SU-DHL-6 (cell line): ENCODE results near the gene AXIN1.

ENCODE experiments used
- H2AFZ ChIP-seq: fragments of 200-600 bp; sonication (generic); 2 replicates; pipeline ENCODE4 v1.6.1; 2014; ENCODE audit warnings: low read depth, mild to moderate bottlenecking, moderate library complexity, mixed read lengths, antibody characterized with exemption, low read length; ENCODE audit not compliant: severe bottlenecking
- H3F3A ChIP-seq: fragments of 200-600 bp; shearing (Covaris generic); 2 replicates; pipeline ENCODE4 v1.6.0; 2016; ENCODE audit warnings: antibody characterized with exemption, mild to moderate bottlenecking; ENCODE audit not compliant: insufficient read depth
- H3K27ac ChIP-seq: fragments of 200-600 bp; sonication (generic); 2 replicates; pipeline ENCODE4 v1.5.1; 2016; ENCODE audit warnings: low read depth, mild to moderate bottlenecking, low read length, moderate library complexity, mixed read lengths
- H3K27me3 ChIP-seq: fragments of 200-600 bp; sonication (generic), shearing (Covaris generic); 2 replicates; pipeline ENCODE4 v1.6.0; 2014; ENCODE audit warnings: mild to moderate bottlenecking, low read length
- H3K36me3 ChIP-seq: fragments of 200-600 bp; sonication (generic); 2 replicates; pipeline ENCODE4 v1.6.1; 2014; ENCODE audit warnings: mild to moderate bottlenecking, low read length, mixed read lengths
- H3K4me2 ChIP-seq: fragments of 300-600, 200-600 bp; shearing (Covaris generic), sonication (generic); 2 replicates; pipeline ENCODE4 v1.6.0; 2014; ENCODE audit warnings: low read length, low read depth, mild to moderate bottlenecking; ENCODE audit not compliant: poor library complexity, severe bottlenecking
- H3K4me3 ChIP-seq: fragments of 200-600 bp; sonication (generic); 2 replicates; pipeline ENCODE4 v1.5.1; 2014; ENCODE audit warnings: antibody characterized with exemption, low read length, mild to moderate bottlenecking, mixed read lengths; ENCODE audit not compliant: insufficient read depth, poor library complexity, severe bottlenecking
- H3K79me2 ChIP-seq: fragments of 200-600 bp; sonication (generic); 2 replicates; pipeline ENCODE4 v1.6.1; 2014; ENCODE audit warnings: mild to moderate bottlenecking, low read length, moderate library complexity; ENCODE audit not compliant: insufficient read depth
- H3K9ac ChIP-seq: fragments of 200-600 bp; sonication (generic); 2 replicates; pipeline ENCODE4 v1.7.0; 2014; ENCODE audit warnings: mild to moderate bottlenecking, low read length
- H3K9me2 ChIP-seq: fragments of 200-600 bp; sonication (generic); replicated peaks from 2 replicates; pipeline ENCODE4 v1.6.1; 2014; ENCODE audit warnings: low read length; ENCODE audit not compliant: insufficient read depth
- H3K9me3 ChIP-seq: fragments of 200-600 bp; sonication (generic); 2 replicates; pipeline ENCODE4 v1.6.1; 2014; ENCODE audit warnings: low read length, mixed read lengths; ENCODE audit not compliant: insufficient read depth
- H4K20me1 ChIP-seq: fragments of 200-600 bp; sonication (generic); 2 replicates; pipeline ENCODE4 v1.6.1; 2014; ENCODE audit warnings: low read depth, mild to moderate bottlenecking, antibody characterized with exemption, low read length, moderate library complexity, mixed read lengths
- EZH2phosphoT487 ChIP-seq: fragments of 200-600 bp; sonication (generic), shearing (Covaris generic); conservative IDR thresholded peaks from 2 replicates; pipeline ENCODE4 v1.6.1; 2018; ENCODE audit warnings: mild to moderate bottlenecking, antibody characterized with exemption, low read length, moderate library complexity, mixed read lengths
- TF ChIP-seq, protein P1 (sequence below): fragments of 200-600 bp; sonication (generic); IDR thresholded peaks from one replicate; pipeline ENCODE4 v1.5.1; 2017; ENCODE audit warnings: antibody characterized with exemption, mild to moderate bottlenecking, low read length, moderate library complexity; ENCODE audit not compliant: insufficient read depth, poor library complexity, severe bottlenecking

The AXIN1 gene

DNA sequence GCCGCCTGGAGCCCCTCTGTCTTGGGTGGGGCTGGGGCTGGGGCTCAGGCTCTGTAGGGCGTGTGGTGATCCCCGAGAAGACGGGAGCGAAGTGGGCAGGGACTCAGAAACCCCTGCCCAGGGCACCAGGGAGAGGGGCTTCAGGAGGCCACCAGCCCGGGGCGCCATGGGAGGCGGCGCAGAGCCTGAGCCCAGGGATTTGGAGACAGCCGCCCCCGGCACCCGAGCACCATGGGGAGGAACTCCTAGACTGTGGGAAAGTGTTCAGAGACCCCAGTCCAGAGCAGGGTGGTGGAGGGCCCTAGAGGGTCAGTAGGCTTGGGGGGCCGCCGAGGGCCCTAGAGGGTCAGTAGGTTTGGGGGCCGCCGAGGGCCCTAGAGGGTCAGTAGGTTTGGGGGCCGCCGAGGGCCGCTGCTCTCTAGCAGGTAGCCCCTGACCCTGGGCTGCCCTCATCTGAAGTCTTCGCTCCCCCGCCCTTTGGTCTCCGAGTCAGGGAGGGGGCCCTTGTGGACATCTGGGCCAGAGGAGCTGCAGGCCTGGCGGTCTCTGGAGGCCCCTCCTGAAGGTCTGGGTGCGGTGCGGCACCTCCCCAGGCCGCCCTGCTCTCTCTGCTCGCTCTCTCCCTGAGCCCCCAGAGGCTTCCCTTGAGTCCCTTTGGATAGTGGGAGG lies 71.4 kb downstream of the AXIN1 start:
- H3K4me2 ChIP-seq, result no peak overlapping the region

DNA sequence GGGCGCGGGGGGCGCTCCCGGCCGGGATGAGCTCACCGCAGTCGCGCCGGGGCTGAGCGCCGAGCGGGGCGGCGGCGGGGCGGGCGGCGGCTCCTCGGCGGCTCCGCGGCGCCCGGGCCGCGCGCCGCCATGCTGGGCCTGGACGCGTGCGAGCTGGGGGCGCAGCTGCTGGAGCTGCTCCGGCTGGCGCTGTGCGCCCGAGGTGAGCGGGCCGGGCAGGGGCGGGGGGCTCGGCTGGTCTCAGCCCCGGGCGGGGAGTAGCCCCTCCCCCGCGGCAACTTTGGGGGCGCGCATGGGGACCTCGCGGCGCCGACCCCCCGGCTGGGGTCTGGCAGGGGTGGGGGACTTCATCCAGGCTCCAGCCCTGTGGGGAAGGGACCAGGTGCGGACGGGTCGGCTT lies 72.0 kb downstream of the AXIN1 start, which contains the start of gene ARHGDIG:
ARHGDIG (plus strand) TSS at position 40 of the 400 bp plus-strand sequence; CDS start at position 130, 90 bp downstream.
- Histone ChIP-seq H3K4me3 (no peak within 1 kb of the TSS), H3K79me2 (no peaks in the 10 kb centered on the region), H4K20me1 (no peaks in the 10 kb centered on the region), H3K4me2 (no peak within 1 kb of the TSS), H2AFZ (no peak within 1 kb of the TSS), H3K9ac (no peak within 1 kb of the TSS), H3K36me3 (no peaks in the 10 kb centered on the region), H3K27ac (no peak within 1 kb of the TSS), H3K9me3 (no peaks in the 10 kb centered on the region), H3F3A (no peaks in the 10 kb centered on the region), H3K27me3 (no peaks in the 10 kb centered on the region), H3K9me2 (no peaks in the 10 kb centered on the region)
- no peak for TF ChIP-seq EZH2phosphoT487
- TF ChIP-seq, protein P1, sequence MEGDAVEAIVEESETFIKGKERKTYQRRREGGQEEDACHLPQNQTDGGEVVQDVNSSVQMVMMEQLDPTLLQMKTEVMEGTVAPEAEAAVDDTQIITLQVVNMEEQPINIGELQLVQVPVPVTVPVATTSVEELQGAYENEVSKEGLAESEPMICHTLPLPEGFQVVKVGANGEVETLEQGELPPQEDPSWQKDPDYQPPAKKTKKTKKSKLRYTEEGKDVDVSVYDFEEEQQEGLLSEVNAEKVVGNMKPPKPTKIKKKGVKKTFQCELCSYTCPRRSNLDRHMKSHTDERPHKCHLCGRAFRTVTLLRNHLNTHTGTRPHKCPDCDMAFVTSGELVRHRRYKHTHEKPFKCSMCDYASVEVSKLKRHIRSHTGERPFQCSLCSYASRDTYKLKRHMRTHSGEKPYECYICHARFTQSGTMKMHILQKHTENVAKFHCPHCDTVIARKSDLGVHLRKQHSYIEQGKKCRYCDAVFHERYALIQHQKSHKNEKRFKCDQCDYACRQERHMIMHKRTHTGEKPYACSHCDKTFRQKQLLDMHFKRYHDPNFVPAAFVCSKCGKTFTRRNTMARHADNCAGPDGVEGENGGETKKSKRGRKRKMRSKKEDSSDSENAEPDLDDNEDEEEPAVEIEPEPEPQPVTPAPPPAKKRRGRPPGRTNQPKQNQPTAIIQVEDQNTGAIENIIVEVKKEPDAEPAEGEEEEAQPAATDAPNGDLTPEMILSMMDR, result no peak

More for the DNA sequence above, 71.4 kb downstream of the AXIN1 start:
- Histone ChIP-seq H3K36me3 (no peaks in the 10 kb centered on the region), H3F3A (no peaks in the 10 kb centered on the region), H3K27ac (no peak overlapping the region), H2AFZ (no peak overlapping the region), H3K27me3 (no peaks in the 10 kb centered on the region), H3K4me3 (no peak overlapping the region), H3K9me2 (no peaks in the 10 kb centered on the region), H3K9ac (no peak overlapping the region), H3K79me2 (no peaks in the 10 kb centered on the region), H4K20me1 (no peaks in the 10 kb centered on the region), H3K9me3 (no peaks in the 10 kb centered on the region)
- TF ChIP-seq, protein P1, result no peak
- TF ChIP-seq EZH2phosphoT487, result no peak

DNA sequence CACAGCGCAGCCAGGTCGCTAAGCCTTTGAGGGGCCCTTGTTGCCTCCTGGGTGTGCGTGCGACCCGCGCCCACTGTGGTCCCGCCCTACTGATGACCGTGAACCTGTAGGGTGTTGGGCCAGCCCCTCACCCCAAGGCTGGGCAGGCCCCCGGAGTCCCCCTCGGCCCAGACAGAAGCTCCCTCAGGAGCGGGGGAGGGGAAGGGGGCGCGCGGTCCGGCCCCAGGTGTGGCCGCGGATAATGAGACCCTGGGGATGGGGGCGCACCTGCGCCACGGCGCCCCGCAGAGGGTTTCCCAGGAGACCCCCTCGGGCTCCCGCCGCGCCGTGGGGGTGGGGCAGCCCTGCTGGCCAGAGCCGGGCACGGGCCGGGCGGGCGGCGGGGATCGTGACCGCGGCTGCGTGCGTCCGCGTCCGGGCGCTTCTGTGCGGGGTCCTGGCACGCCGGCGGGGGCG lies 72.5 kb downstream of the AXIN1 start:
- Histone ChIP-seq H3K27ac (no peak overlapping the region), H3K4me2 (no peak overlapping the region), H3K9ac (no peak overlapping the region), H3K9me2 (no peaks in the 10 kb centered on the region), H3K79me2 (no peaks in the 10 kb centered on the region), H3F3A (no peaks in the 10 kb centered on the region), H3K27me3 (no peaks in the 10 kb centered on the region), H2AFZ (no peak overlapping the region), H4K20me1 (no peaks in the 10 kb centered on the region), H3K4me3 (no peak overlapping the region), H3K36me3 (no peaks in the 10 kb centered on the region), H3K9me3 (no peaks in the 10 kb centered on the region)
- TF ChIP-seq, protein P1, result no peak
- TF ChIP-seq EZH2phosphoT487, result no peak
